NCI-H2107 (cell line): ENCODE data around the gene RPL36AL.
"Not testable (repeated sequence)": the region's sequence is repeated elsewhere in the genome, so short reads cannot be mapped to it uniquely, and the experiment has no call there.

ENCODE experiments used
- DNase-seq: peaks from one replicate; lab custom pipeline; 2025; lab: John Stamatoyannopoulos, UW

RPL36AL gene

GRCh38 chr14:49620182-49621113 is at the start of gene RPL36AL, which contains the start of gene MGAT2:
Gene RPL36AL, minus strand, starts transcription at chr14:49620626. Its CDS starts 1,522 bp downstream, at chr14:49619104.
Gene MGAT2, plus strand, starts transcription at chr14:49620799. Its CDS starts 470 bp downstream, at chr14:49621269.
- peak; percentile 96 for DNase-seq

- DNase-seq: no peak
These were observed 39.4 kb upstream of the RPL36AL start for GRCh38 chr14:49659526-49660455.

- DNase-seq: not testable (repeated sequence)
These were observed 37.1 kb upstream of the RPL36AL start for GRCh38 chr14:49657500-49657899.

- DNase-seq: no peak
These were observed 34.1 kb upstream of the RPL36AL start for GRCh38 chr14:49654511-49654910.

- DNase-seq: no peak
These were observed 33.1 kb upstream of the RPL36AL start for GRCh38 chr14:49653508-49653907.

- no peak for DNase-seq
These were observed 21.7 kb upstream of the RPL36AL start for GRCh38 chr14:49642163-49642562.

- no peak for DNase-seq
These were observed 21.3 kb upstream of the RPL36AL start for GRCh38 chr14:49641697-49642129.

- no peak for DNase-seq
These were observed 20.4 kb upstream of the RPL36AL start for GRCh38 chr14:49640540-49641417.

- DNase-seq: no peak
These were observed 17.2 kb upstream of the RPL36AL start for GRCh38 chr14:49637534-49638078.

- no peak for DNase-seq
These were observed 16.4 kb upstream of the RPL36AL start for GRCh38 chr14:49636866-49637265.

GRCh38 chr14:49634547-49635334 is 14.3 kb upstream of the RPL36AL start, which contains the start of gene DNAAF2:
Gene DNAAF2, minus strand, starts transcription at chr14:49635244. Its CDS starts 95 bp downstream, at chr14:49635149.
- peak; percentile 53 for DNase-seq

GRCh38 chr14:49633640-49634546 is 13.5 kb upstream of the RPL36AL start:
- DNase-seq: peak; percentile 94

- DNase-seq: no peak
These were observed 3.8 kb upstream of the RPL36AL start for GRCh38 chr14:49623941-49624839.

GRCh38 chr14:49623387-49623786 is 3.0 kb upstream of the RPL36AL start:
- no peak for DNase-seq

- no peak for DNase-seq
These were observed 1.7 kb upstream of the RPL36AL start for GRCh38 chr14:49622022-49622607.

- DNase-seq: peak; percentile 38
These were observed 872 bp upstream of the RPL36AL start for GRCh38 chr14:49621114-49621881.

- DNase-seq: no peak
These were observed 696 bp downstream of the RPL36AL start for GRCh38 chr14:49619730-49620129.
